Measurements from ENCODE around the gene ARHGAP15.

Gene ARHGAP15

DNA sequence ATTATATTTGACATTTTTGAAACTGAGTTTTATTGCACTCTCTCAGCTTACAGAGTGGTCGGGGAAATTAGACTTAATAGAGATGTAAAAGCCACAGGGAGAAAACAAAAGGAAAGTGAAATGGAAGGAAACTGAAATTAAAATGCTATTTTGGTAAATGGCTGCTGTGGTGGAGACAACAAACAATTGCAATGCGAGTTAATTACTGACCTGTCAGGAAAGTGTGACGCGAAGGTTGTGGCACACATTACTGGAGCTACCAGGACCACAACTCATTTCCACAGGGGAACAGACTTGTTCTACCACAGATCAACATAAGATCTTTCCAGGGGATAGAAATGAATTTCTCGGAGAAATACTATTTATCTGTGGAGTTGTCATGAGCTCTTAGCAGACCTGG, 19.5 kb downstream of the ARHGAP15 start:
- H3K4me3 ChIP-seq (replicated peaks; ENCODE audit: insufficient read depth, low read length) = no peak overlapping the region
- TF ChIP-seq, protein P1, sequence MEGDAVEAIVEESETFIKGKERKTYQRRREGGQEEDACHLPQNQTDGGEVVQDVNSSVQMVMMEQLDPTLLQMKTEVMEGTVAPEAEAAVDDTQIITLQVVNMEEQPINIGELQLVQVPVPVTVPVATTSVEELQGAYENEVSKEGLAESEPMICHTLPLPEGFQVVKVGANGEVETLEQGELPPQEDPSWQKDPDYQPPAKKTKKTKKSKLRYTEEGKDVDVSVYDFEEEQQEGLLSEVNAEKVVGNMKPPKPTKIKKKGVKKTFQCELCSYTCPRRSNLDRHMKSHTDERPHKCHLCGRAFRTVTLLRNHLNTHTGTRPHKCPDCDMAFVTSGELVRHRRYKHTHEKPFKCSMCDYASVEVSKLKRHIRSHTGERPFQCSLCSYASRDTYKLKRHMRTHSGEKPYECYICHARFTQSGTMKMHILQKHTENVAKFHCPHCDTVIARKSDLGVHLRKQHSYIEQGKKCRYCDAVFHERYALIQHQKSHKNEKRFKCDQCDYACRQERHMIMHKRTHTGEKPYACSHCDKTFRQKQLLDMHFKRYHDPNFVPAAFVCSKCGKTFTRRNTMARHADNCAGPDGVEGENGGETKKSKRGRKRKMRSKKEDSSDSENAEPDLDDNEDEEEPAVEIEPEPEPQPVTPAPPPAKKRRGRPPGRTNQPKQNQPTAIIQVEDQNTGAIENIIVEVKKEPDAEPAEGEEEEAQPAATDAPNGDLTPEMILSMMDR (IDR thresholded peaks at IDR 0.05; ENCODE audit: insufficient read depth, low read length) = no peak
- TF ChIP-seq GABPA (IDR thresholded peaks at IDR 0.05; ENCODE audit: low read depth) (no peak), POLR2AphosphoS5 (IDR thresholded peaks at IDR 0.05; ENCODE audit: low read depth) (no peak)
- DNase-seq (ENCODE audit: low read depth in 1 of 2, low spot score in 1 of 2) = no peak
- H3K27ac ChIP-seq (replicated peaks) = no peak overlapping the region
- H3K27me3 ChIP-seq (ENCODE audit: insufficient read depth, poor library complexity, severe bottlenecking) = no peaks in the 10 kb centered on the region

DNA sequence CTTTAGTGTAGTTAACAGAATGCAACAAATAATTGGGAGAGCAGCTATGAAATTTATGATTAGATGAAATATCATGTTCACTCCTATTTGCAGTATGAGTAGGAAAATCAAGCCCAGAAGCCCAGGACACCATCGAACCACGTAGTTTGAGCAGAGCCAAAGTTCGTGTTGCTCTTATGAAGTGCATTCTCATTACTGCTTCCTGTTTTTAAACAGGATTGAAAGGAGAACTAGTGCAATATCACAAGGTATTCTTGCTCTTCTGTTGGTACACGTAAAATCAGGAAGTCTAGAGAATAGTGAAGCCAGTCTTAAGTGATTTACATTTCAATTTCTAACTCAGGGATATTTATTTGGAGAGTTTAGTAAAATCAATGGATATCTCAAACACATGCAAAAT, 21.1 kb downstream of the ARHGAP15 start:
- DNase-seq (ENCODE audit: low read depth in 1 of 2, low spot score in 1 of 2) = peak in 1 of 2 experiments; percentile 49
- H3K4me3 ChIP-seq (replicated peaks; ENCODE audit: insufficient read depth, low read length) = no peak overlapping the region
- TF ChIP-seq, protein P2, sequence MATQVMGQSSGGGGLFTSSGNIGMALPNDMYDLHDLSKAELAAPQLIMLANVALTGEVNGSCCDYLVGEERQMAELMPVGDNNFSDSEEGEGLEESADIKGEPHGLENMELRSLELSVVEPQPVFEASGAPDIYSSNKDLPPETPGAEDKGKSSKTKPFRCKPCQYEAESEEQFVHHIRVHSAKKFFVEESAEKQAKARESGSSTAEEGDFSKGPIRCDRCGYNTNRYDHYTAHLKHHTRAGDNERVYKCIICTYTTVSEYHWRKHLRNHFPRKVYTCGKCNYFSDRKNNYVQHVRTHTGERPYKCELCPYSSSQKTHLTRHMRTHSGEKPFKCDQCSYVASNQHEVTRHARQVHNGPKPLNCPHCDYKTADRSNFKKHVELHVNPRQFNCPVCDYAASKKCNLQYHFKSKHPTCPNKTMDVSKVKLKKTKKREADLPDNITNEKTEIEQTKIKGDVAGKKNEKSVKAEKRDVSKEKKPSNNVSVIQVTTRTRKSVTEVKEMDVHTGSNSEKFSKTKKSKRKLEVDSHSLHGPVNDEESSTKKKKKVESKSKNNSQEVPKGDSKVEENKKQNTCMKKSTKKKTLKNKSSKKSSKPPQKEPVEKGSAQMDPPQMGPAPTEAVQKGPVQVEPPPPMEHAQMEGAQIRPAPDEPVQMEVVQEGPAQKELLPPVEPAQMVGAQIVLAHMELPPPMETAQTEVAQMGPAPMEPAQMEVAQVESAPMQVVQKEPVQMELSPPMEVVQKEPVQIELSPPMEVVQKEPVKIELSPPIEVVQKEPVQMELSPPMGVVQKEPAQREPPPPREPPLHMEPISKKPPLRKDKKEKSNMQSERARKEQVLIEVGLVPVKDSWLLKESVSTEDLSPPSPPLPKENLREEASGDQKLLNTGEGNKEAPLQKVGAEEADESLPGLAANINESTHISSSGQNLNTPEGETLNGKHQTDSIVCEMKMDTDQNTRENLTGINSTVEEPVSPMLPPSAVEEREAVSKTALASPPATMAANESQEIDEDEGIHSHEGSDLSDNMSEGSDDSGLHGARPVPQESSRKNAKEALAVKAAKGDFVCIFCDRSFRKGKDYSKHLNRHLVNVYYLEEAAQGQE (IDR thresholded peaks at IDR 0.05; ENCODE audit: insufficient replicate concordance, low read depth) = no peak
- TF ChIP-seq POLR2AphosphoS5 (IDR thresholded peaks at IDR 0.05; ENCODE audit: low read depth) (no peak), GABPA (IDR thresholded peaks at IDR 0.05; ENCODE audit: low read depth) (no peak), SPI1 (IDR thresholded peaks at IDR 0.05; ENCODE audit: borderline replicate concordance, low read depth) (peak; percentile 92)
- TF ChIP-seq, protein P1 (IDR thresholded peaks at IDR 0.05; ENCODE audit: insufficient read depth, low read length) = no peak
- H3K27ac ChIP-seq (replicated peaks) = peak overlapping the region; percentile 50
- no peaks in the 10 kb centered on the region for H3K27me3 ChIP-seq (ENCODE audit: insufficient read depth, poor library complexity, severe bottlenecking)

DNA sequence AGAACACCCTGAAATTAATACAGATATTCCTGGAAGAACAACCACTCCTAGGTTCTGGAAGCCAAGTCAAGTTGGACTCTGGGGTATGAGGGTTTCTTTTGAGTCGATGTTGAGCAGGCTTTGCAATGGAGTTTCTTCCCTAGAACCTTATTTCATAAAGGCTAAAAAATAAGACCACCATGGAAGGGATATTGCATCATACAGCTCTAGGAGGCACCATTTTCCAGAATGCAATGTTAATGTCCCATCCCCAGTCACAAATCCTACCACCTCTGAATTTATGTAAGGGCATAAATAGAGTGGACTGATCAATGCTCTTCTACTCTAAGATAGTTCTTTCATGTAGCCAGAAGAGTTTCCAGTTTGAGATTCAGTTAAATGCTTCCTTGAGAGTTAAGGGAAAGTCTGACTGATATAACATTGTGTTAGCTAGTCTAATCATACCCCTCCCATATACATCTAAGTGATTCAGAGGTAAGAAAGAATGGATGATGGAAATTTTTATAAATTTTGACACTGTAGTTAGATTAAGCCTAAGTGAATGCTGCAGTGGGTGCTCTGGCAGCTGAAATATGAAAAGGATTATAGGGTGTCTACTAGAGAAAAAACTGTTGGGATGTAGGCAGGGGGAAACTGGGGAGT, 22.0 kb downstream of the ARHGAP15 start:
- DNase-seq (ENCODE audit: low read depth in 1 of 2, low spot score in 1 of 2) = no peak
- Histone ChIP-seq H3K4me3 (replicated peaks; ENCODE audit: insufficient read depth, low read length) (no peak overlapping the region), H3K27me3 (ENCODE audit: insufficient read depth, poor library complexity, severe bottlenecking) (no peaks in the 10 kb centered on the region), H3K27ac (replicated peaks) (no peak overlapping the region)
- TF ChIP-seq POLR2AphosphoS5 (IDR thresholded peaks at IDR 0.05; ENCODE audit: low read depth) = no peak
- TF ChIP-seq SPI1 (IDR thresholded peaks at IDR 0.05; ENCODE audit: borderline replicate concordance, low read depth) = no peak
- TF ChIP-seq, protein P1 (IDR thresholded peaks at IDR 0.05; ENCODE audit: insufficient read depth, low read length) = no peak
- TF ChIP-seq, protein P2 (IDR thresholded peaks at IDR 0.05; ENCODE audit: insufficient replicate concordance, low read depth) = no peak
- TF ChIP-seq GABPA (IDR thresholded peaks at IDR 0.05; ENCODE audit: low read depth) = no peak

DNA sequence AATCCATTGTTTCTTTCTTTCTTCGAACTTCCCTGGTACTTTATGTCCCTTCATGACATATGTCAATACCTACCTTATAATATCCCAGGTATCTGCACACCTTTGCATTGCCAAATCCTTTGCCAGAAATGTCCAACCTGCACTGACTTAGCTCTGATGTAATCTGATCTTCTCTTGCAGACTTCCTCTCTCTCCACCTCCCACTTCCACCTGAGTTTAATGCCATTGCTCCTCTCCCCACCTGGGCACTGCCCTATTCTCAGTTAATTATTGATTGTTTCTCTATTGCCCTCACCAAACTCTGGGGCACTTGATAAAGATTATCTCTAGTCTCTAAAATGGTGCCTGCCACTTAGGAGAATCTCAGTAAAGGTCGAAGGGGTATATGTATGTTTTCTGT, 23.0 kb downstream of the ARHGAP15 start:
- no peak overlapping the region for H3K27ac ChIP-seq (replicated peaks)

More for the DNA sequence above, 23.0 kb downstream of the ARHGAP15 start:
- DNase-seq (ENCODE audit: low read depth in 1 of 2, low spot score in 1 of 2) = no peak
- TF ChIP-seq, protein P1 (IDR thresholded peaks at IDR 0.05; ENCODE audit: insufficient read depth, low read length) = no peak
- no peak for TF ChIP-seq GABPA (IDR thresholded peaks at IDR 0.05; ENCODE audit: low read depth)
- TF ChIP-seq POLR2AphosphoS5 (IDR thresholded peaks at IDR 0.05; ENCODE audit: low read depth) = no peak
- TF ChIP-seq SPI1 (IDR thresholded peaks at IDR 0.05; ENCODE audit: borderline replicate concordance, low read depth) = 0 out of 2 replicates have a peak, but pooled peaks have one; percentile 30
- TF ChIP-seq, protein P2 (IDR thresholded peaks at IDR 0.05; ENCODE audit: insufficient replicate concordance, low read depth) = no peak
- no peak overlapping the region for H3K4me3 ChIP-seq (replicated peaks; ENCODE audit: insufficient read depth, low read length)
- no peaks in the 10 kb centered on the region for H3K27me3 ChIP-seq (ENCODE audit: insufficient read depth, poor library complexity, severe bottlenecking)

Measured in HL-60 (cell line).